NB4 (cell line): ENCODE data around the gene KCNQ1.

Experiments used
- DNase-seq: peaks from one replicate; pipeline ENCODE4 v3.0.0; 2010; ENCODE audit warnings: low read depth
- H3K4me3 ChIP-seq: one replicate; pipeline ENCODE4 v1.5.1; 2011; ENCODE audit warnings: mild to moderate bottlenecking, low read depth, low read length, moderate library complexity
- MYC ChIP-seq: IDR thresholded peaks from 2 replicates; pipeline ENCODE4 v1.6.1; 2011; ENCODE audit warnings: low read depth, low read length
- POLR2A ChIP-seq: IDR thresholded peaks from 2 replicates; pipeline ENCODE4 v1.6.1; 2011; ENCODE audit warnings: mild to moderate bottlenecking; ENCODE audit not compliant: insufficient read length; ENCODE audit errors: extremely low read depth
- TF ChIP-seq, protein P1 (sequence below): IDR thresholded peaks from one replicate; pipeline ENCODE4 v1.5.1; 2012; ENCODE audit warnings: low read depth, low read length
- TF ChIP-seq, protein P2 (sequence below): IDR thresholded peaks from 2 replicates; pipeline ENCODE4 v1.6.1; 2011; ENCODE audit warnings: low read depth, low read length

The KCNQ1 gene

DNA sequence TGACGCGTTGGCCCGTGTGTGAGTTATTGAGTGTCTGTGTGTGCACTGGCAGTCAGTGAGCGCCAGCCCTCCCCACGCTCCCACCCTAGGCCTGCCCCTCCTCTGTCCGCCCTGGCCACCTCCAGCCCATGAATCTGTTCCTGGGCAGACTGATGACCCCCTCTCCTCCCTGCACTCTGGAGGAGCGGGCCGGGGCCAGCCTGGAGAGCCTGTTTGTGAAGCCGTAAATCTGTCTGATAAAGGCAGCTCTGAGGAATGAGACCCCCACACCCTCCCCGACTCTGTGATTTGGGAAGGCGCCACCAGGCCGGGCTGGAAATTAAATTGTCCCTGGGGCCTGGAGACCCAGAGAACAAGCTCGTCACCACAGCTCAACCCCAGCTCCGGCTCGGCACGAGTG lies 35.7 kb upstream of the KCNQ1 start:
- no peak for TF ChIP-seq MYC
- DNase-seq = no peak
- H3K4me3 ChIP-seq = no peak overlapping the region

DNA sequence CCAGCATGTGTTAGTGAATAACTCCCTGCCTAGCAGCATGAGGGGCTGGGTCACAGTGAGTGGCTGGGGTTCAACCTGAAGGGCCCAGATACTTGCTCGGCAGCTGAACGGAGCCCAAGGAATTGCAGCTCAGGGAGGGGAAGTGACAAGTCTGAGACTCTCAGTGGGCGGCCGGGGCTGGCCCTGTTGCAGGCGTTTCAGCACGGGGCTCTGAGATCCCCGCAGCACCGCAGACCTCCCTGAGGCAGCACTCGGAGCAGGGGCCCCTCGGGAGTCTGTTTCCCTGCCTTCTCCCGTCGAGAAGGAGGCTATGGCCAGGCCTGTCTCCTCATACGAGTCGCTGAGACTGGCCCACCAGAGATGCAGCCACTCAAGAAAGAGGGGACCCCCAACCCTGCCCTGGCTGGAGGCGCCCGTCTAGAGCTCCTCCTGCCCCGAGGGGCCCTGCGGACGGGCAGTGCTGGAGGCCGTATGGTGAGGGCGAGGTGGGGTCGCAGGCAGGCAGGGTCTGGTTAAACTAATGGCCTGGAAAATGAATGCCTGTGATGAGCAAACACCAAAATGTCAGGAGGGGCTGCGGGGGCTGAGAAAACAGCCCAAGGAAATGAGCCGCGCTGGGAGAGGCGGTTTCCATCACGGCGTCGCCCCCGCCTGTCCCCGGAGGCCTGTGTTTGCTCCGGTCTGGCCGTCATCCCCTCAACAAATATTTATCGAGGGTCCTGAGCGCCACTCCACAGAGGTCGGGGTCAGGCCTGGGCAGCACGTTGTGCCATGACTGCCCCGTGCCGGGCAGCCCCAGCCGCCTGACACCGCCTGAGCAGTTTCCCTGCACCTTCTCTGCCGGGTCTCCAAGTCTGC lies 35.0 kb upstream of the KCNQ1 start:
- TF ChIP-seq POLR2A (no peak), MYC (no peak)
- TF ChIP-seq, protein P1, sequence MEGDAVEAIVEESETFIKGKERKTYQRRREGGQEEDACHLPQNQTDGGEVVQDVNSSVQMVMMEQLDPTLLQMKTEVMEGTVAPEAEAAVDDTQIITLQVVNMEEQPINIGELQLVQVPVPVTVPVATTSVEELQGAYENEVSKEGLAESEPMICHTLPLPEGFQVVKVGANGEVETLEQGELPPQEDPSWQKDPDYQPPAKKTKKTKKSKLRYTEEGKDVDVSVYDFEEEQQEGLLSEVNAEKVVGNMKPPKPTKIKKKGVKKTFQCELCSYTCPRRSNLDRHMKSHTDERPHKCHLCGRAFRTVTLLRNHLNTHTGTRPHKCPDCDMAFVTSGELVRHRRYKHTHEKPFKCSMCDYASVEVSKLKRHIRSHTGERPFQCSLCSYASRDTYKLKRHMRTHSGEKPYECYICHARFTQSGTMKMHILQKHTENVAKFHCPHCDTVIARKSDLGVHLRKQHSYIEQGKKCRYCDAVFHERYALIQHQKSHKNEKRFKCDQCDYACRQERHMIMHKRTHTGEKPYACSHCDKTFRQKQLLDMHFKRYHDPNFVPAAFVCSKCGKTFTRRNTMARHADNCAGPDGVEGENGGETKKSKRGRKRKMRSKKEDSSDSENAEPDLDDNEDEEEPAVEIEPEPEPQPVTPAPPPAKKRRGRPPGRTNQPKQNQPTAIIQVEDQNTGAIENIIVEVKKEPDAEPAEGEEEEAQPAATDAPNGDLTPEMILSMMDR = no peak
- TF ChIP-seq, protein P2, sequence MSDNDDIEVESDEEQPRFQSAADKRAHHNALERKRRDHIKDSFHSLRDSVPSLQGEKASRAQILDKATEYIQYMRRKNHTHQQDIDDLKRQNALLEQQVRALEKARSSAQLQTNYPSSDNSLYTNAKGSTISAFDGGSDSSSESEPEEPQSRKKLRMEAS = no peak
- DNase-seq = no peak

DNA sequence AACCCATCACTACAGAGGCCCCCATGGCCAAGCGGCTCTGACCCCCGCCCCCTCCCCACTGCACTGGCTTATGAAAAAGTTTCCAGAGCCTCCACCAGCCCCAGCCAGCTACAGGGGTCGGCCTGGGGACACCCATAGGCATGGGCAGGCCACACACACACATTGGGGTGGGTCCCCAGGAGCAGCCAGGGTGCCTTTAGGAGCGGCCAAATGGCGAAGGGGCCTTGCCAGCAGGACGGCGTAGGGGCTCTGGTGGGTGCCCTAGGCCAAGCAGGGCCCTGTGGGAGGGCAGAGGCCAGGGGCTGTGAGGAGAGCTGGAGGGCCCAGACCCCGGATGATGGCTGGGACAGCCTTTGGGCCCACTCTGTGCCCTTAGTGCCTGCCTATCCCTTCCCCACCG lies 34.2 kb upstream of the KCNQ1 start:
- no peak for DNase-seq
- H3K4me3 ChIP-seq = no peak overlapping the region
- TF ChIP-seq, protein P1 = no peak
- TF ChIP-seq POLR2A (no peak), MYC (no peak)
- TF ChIP-seq, protein P2 = no peak

More for the DNA sequence above, 35.0 kb upstream of the KCNQ1 start:
- no peak overlapping the region for H3K4me3 ChIP-seq

DNA sequence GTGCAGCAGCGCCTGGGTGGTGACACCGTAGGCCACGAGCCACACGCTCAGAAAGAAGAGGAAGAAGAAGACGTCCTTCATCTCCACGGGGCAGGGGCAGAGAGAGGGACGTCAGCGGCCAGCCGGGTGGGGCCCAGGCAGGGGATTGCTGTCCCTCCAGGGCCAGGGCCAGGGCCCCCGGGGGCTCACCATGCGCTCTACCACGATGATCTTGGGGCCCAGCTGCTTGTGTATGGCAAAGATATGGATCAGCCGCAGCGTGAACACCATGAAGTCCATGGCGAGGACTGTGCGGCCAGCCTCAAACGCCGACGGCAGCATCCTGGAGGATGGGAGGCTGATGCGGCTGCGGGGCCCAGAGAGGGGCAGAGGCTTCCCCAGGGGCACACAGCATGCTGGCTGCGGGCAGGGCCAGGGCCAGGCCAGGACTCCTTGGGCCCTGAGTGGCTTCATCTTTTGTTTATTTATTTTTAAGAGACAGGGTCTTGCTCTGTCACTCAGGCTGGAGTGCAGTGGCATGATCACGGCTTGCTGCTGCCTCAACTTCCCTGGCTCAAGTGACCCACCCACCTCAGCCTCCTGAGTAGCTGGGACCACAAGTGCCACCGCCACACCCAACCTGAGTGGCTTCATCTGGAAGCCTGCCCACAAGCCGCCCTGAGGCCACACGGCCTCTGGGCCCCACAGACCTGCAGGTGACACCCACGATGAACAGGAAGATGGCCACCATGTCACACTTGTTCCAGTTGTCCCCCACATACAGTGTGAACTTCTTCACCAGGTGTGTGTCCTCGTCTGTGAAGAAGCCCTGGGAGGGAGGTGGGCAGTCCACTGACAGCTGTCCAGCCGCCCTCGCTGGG lies 33.1 kb upstream of the KCNQ1 start:
- H3K4me3 ChIP-seq = no peak overlapping the region
- TF ChIP-seq POLR2A (no peak), MYC (no peak)
- TF ChIP-seq, protein P1 = no peak
- TF ChIP-seq, protein P2 = no peak
- DNase-seq = no peak

DNA sequence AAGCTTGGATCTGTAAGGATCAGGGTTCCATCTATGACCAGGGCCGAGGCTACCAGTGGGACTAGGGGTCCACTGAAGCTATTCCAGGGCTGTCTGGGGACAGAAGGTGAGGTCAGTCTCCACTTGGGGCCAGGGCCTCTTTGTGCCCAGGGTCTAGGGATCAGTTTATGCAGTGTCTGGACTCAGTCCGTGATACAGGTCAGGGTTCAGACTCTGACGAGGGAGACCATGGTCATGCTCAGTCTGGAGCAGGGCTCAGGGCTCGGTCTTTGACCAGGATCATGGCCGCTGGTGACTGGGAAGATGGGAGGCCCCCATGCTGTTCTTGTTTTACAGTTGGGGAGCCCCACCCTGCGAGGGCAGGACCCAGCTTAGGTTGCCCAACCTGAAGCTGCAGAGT lies 32.5 kb upstream of the KCNQ1 start:
- TF ChIP-seq, protein P1 = no peak
- no peak for TF ChIP-seq MYC
- TF ChIP-seq, protein P2 = no peak
- TF ChIP-seq POLR2A = no peak
- DNase-seq = no peak
- no peak overlapping the region for H3K4me3 ChIP-seq
